ENCODE data around the gene FAM83F. TPM values are rescaled to one million over a fixed set of nuclear protein-coding genes. Genes with fewer than 3 reads are reported as not detected.
A peak's percentile ranks its signal among the peaks of the same experiment; 100 is the strongest.

Gene FAM83F
- total and polyA plus RNA-seq, 2 donors (not counting 1 experiment from before 2014, with no cell fraction given) = not detected

- peak in 1 of 2 donors; percentile 47 for DNase-seq (ENCODE audit: low read depth in 2 of 2)
- Histone ChIP-seq H4K20me1 (ENCODE audit: control insufficient read depth, extremely low read depth, insufficient read depth, low read length) (no peaks in the 10 kb centered on the region), H2AFZ (ENCODE audit: low read length) (no peak overlapping the region), H3K4me3 (replicated peaks in 1 of 4; ENCODE audit: control extremely low read depth in 1 of 4, insufficient read depth in 1 of 4, low read depth in 3 of 4, low read length in 4 of 4) (no peak overlapping the region), H3K9me3 (ENCODE audit: control insufficient read depth, insufficient read depth, low read depth, low read length) (no peaks in the 10 kb centered on the region), H3K36me3 (ENCODE audit: control insufficient read depth, insufficient read depth, low read length) (no peaks in the 10 kb centered on the region), H3K4me2 (ENCODE audit: extremely low read depth, insufficient read depth, low read length) (no peak overlapping the region), H3K27me3 (ENCODE audit: control insufficient read depth, insufficient read depth, low read length) (peaks cover 9% of the 10 kb centered on the region), H3K9ac (ENCODE audit: insufficient read depth, low read length) (no peak overlapping the region), H3K79me2 (ENCODE audit: control insufficient read depth, insufficient read depth, low read length) (no peaks in the 10 kb centered on the region), H3K27ac (ENCODE audit: insufficient read depth, low read length) (no peak overlapping the region), H3K4me1 (ENCODE audit: control insufficient read depth, extremely low read depth, insufficient read depth, low read length) (no peaks in the 10 kb centered on the region)
- no peak for TF ChIP-seq EZH2 (IDR thresholded peaks at IDR 0.05; ENCODE audit: low read length, missing control alignments)
- no peak for TF ChIP-seq CTCF (conservative IDR thresholded peaks at IDR 0.05 in 1 of 2, IDR thresholded peaks at IDR 0.05 in 1 of 2; ENCODE audit: low read depth in 1 of 2, low read length in 2 of 2)
Observed at GRCh38 chr22:39997939-39998726, 3.4 kb downstream of the FAM83F start.

GRCh38 chr22:39999144-39999757 lies 4.5 kb downstream of the FAM83F start:
- TF ChIP-seq CTCF (conservative IDR thresholded peaks at IDR 0.05 in 1 of 2, IDR thresholded peaks at IDR 0.05 in 1 of 2; ENCODE audit: low read depth in 1 of 2, low read length in 2 of 2) = no peak
- no peak overlapping the region for H3K27ac ChIP-seq (ENCODE audit: insufficient read depth, low read length)
- peak; percentile 50 to 66 for DNase-seq (ENCODE audit: low read depth in 2 of 2)
- no peaks in the 10 kb centered on the region for H3K9me3 ChIP-seq (ENCODE audit: control insufficient read depth, insufficient read depth, low read depth, low read length)
- no peak overlapping the region for H3K4me2 ChIP-seq (ENCODE audit: extremely low read depth, insufficient read depth, low read length)
- no peaks in the 10 kb centered on the region for H3K4me1 ChIP-seq (ENCODE audit: control insufficient read depth, extremely low read depth, insufficient read depth, low read length)
- no peaks in the 10 kb centered on the region for H4K20me1 ChIP-seq (ENCODE audit: control insufficient read depth, extremely low read depth, insufficient read depth, low read length)
- no peak overlapping the region for H3K9ac ChIP-seq (ENCODE audit: insufficient read depth, low read length)
- no peak overlapping the region for H2AFZ ChIP-seq (ENCODE audit: low read length)
- no peaks in the 10 kb centered on the region for H3K79me2 ChIP-seq (ENCODE audit: control insufficient read depth, insufficient read depth, low read length)
- H3K27me3 ChIP-seq (ENCODE audit: control insufficient read depth, insufficient read depth, low read length) = peaks cover 5% of the 10 kb centered on the region
- no peak overlapping the region for H3K4me3 ChIP-seq (replicated peaks in 1 of 4; ENCODE audit: control extremely low read depth in 1 of 4, insufficient read depth in 1 of 4, low read depth in 3 of 4, low read length in 4 of 4)
- H3K36me3 ChIP-seq (ENCODE audit: control insufficient read depth, insufficient read depth, low read length) = no peaks in the 10 kb centered on the region

GRCh38 chr22:40000171-40000570 lies 5.4 kb downstream of the FAM83F start:
- no peak for DNase-seq (ENCODE audit: low read depth in 2 of 2)
- Histone ChIP-seq H3K9me3 (ENCODE audit: control insufficient read depth, insufficient read depth, low read depth, low read length) (no peaks in the 10 kb centered on the region), H3K4me2 (ENCODE audit: extremely low read depth, insufficient read depth, low read length) (no peak overlapping the region), H4K20me1 (ENCODE audit: control insufficient read depth, extremely low read depth, insufficient read depth, low read length) (no peaks in the 10 kb centered on the region), H3K27ac (ENCODE audit: insufficient read depth, low read length) (no peak overlapping the region), H3K9ac (ENCODE audit: insufficient read depth, low read length) (no peak overlapping the region), H3K36me3 (ENCODE audit: control insufficient read depth, insufficient read depth, low read length) (no peaks in the 10 kb centered on the region), H3K27me3 (ENCODE audit: control insufficient read depth, insufficient read depth, low read length) (peaks cover 3% of the 10 kb centered on the region), H3K79me2 (ENCODE audit: control insufficient read depth, insufficient read depth, low read length) (no peaks in the 10 kb centered on the region), H2AFZ (ENCODE audit: low read length) (no peak overlapping the region), H3K4me3 (replicated peaks in 1 of 4; ENCODE audit: control extremely low read depth in 1 of 4, insufficient read depth in 1 of 4, low read depth in 3 of 4, low read length in 4 of 4) (no peak overlapping the region), H3K4me1 (ENCODE audit: control insufficient read depth, extremely low read depth, insufficient read depth, low read length) (no peaks in the 10 kb centered on the region)
- TF ChIP-seq EZH2 (IDR thresholded peaks at IDR 0.05; ENCODE audit: low read length, missing control alignments) = no peak
